Fibroblast of mammary gland (primary cell): ENCODE results near the gene CNEP1R1.

Experiments
- DNase-seq: peaks from one replicate; pipeline ENCODE4 v3.0.0-alpha.2; 2010; ENCODE audit warnings: low read depth
- H3K4me3 ChIP-seq: 2 replicates; pipeline ENCODE4 v1.5.1; 2011; ENCODE audit warnings: low read depth, mild to moderate bottlenecking, low read length, moderate library complexity; ENCODE audit not compliant: control insufficient read depth
- TF ChIP-seq, protein P1 (sequence below): conservative IDR thresholded peaks from 2 replicates; pipeline ENCODE4 v1.5.1; 2011; ENCODE audit warnings: low read depth, low read length, inconsistent platforms; ENCODE audit not compliant: control insufficient read depth, insufficient read depth

Gene CNEP1R1

DNA sequence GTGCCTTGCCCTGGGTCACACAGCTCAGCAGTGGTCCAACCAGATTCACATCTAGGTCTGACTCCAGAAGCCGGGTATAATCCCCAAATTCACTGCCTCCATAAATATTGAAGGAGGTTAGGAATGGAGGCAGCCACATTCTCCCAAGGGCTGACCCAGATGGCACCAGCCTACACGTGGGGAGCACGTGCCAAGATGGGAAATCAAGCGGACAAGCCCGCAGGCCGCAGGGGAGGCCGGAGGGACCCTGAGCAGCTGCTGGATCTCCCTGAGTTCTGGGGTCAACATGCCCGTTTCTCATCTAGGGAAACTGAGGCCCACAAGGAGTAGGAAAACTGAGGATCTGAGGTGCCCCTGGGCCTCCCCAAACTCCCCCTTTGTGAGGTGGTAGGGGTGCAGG lies 32.2 kb upstream of the CNEP1R1 start:
- H3K4me3 ChIP-seq = no peak overlapping the region
- TF ChIP-seq, protein P1, sequence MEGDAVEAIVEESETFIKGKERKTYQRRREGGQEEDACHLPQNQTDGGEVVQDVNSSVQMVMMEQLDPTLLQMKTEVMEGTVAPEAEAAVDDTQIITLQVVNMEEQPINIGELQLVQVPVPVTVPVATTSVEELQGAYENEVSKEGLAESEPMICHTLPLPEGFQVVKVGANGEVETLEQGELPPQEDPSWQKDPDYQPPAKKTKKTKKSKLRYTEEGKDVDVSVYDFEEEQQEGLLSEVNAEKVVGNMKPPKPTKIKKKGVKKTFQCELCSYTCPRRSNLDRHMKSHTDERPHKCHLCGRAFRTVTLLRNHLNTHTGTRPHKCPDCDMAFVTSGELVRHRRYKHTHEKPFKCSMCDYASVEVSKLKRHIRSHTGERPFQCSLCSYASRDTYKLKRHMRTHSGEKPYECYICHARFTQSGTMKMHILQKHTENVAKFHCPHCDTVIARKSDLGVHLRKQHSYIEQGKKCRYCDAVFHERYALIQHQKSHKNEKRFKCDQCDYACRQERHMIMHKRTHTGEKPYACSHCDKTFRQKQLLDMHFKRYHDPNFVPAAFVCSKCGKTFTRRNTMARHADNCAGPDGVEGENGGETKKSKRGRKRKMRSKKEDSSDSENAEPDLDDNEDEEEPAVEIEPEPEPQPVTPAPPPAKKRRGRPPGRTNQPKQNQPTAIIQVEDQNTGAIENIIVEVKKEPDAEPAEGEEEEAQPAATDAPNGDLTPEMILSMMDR = no peak
- no peak for DNase-seq

DNA sequence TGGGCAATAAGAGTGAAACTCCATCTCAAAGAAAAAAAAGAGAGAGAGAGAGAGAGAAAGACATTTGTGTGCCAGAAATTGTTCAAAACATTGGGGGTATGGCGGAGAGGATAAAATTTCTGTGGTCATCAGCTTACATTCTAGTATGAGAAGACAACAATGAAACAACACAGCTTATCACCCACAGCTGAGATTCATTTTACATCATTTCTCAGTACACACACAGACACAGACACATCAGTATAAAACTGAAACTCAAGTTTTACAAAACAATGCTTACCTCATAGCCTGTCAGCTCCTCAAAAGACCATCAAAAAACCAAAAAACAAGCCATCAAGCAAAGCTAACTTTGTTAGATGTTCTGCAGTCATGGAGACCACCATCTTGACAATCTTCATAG lies 31.4 kb upstream of the CNEP1R1 start:
- no peak overlapping the region for H3K4me3 ChIP-seq
- TF ChIP-seq, protein P1 = no peak
- no peak for DNase-seq

DNA sequence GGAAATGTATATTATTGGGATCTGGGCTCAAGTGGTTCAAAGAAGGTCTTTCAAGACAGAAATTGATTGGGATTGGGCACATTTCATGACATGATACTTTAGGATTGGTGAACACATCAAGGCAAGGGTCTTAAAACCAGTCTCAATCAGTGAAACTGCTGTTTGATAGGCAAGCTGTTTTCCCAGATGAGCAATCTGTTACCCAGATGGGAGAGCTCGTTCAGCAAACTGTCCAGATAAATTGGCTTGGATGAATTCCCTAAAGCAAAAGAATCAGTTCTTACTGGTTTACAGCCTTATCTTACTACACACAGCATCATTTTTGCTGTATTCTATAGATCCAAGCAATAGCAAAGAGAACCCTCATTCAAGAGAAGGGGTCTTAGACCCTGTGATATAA lies 31.0 kb upstream of the CNEP1R1 start:
- DNase-seq = no peak
- TF ChIP-seq, protein P1 = no peak
- H3K4me3 ChIP-seq = no peak overlapping the region

DNA sequence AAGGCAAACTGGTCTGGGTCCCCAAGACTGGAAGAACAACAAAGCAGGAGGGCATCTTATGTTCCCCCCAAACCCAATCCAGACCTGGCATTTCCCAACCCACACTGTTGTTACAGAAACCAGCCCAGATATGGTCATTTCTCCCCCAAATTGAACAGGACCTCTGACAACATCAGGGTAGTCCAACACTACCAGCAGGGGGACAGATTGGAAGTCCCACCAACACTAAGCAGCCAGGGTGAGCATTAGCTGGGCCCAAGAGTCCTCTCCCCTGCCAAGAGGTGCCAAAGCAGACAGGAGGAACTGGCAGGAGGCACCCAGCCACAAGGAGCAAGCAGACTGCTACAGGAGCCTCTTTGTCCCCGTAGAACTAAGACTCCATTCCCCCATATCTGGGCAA lies 29.3 kb upstream of the CNEP1R1 start:
- TF ChIP-seq, protein P1 = no peak
- no peak overlapping the region for H3K4me3 ChIP-seq
- no peak for DNase-seq

DNA sequence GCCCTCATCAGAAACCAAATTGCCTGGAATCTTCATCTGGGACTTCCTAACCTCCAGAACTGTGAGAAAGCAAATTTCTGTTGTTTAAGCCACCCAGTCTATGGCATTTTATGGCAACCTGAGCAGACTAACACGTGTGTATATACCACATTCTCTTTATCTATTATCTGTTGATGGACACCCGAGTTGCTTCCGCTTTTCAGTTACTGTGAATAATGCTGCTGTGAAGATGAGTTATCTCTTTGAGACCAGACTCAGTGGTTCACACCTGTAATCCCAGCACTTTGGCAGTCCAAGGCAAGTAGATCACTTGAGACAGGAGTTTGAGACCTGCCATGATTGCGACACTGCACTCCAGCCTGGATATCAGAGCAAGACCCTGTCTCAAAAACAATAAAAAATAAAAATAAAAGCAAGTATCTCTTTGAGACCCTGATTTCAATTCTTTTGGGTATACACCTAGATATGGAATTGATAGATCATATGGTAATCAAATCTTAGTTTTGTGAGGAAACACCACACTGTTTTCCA lies 27.2 kb upstream of the CNEP1R1 start:
- H3K4me3 ChIP-seq = no peak overlapping the region
- TF ChIP-seq, protein P1 = no peak

DNA sequence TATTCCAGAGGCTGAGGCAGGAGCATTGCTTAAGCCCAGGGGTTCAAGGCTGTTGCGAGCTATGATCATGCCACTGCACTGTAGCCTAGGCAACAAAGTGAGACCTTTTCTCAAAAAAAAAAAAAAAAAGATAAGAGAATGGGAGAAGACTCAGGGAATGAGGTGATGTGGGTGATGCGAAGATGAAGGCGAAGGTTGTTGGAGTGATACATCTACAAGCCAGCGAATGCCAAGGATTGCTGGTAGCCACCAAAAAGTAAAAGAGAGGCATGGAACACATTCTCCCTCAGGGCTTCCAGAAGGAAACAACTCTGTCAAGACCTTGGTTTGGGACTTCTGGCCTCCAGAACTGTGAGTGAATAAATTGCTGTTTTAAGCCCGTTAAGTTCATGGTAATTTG lies 26.0 kb upstream of the CNEP1R1 start:
- no peak overlapping the region for H3K4me3 ChIP-seq
- DNase-seq = no peak
- TF ChIP-seq, protein P1 = no peak

More for the DNA sequence above, 27.2 kb upstream of the CNEP1R1 start:
- no peak for DNase-seq

DNA sequence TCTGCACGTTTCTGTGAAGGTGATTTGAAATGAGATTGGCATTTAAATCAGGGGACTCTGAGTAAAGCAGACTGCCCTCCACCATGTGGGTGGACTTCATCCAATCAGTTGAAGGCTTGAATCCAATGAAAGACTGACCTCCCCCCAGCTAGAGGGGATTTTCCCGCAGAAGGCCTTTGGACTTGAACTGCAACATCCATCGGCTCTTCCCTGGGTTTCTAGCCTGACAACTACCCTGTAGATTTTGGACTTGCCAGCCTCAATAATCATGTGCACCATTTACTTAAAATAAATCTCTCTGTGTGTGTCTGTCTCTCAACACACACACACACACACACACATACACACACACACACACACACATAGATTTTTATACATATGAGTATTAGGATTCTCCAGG lies 23.9 kb upstream of the CNEP1R1 start:
- TF ChIP-seq, protein P1 = no peak
- no peak overlapping the region for H3K4me3 ChIP-seq
- no peak for DNase-seq
